Measurements from ENCODE around the gene CRADD. TPM values are rescaled to one million over a fixed set of nuclear protein-coding genes. Genes with fewer than 3 reads are reported as not detected.

CRADD gene
- total and polyA plus RNA-seq, 2 donors (not counting 1 experiment from before 2014, with no cell fraction given): 5.8 to 15.1 TPM

DNA sequence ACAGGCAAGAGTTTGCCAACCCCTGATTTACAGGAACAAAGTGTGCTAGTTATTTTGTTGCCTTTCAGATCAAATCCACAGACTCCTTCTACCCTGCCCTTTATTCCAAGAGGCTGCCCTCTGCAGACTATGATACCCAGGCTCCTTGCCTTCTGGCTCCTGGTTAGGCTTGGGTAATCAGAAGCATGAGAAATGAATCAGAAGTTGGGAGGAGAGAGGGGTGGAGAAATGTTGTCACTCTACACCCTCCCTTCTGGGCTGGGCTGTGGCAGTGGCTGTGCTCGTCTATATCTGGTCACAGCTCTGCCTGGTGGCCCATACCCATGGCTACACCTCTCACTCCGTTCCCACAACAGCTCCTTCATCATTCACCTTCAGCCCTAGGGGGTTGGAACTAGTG is 266.6 kb downstream of the CRADD start:
- Histone ChIP-seq H3K9me3 (ENCODE audit: control extremely low read depth in 1 of 3, control insufficient read depth in 2 of 3, insufficient read depth in 1 of 3, low read length in 2 of 3) (no peaks in the 10 kb centered on the region), H3K4me1 (ENCODE audit: control insufficient read depth in 2 of 2, insufficient read depth in 2 of 2, low read length in 2 of 2) (no peaks in the 10 kb centered on the region), H2AFZ (ENCODE audit: insufficient read depth, low read depth, low read length, poor library complexity, severe bottlenecking) (no peak overlapping the region), H4K20me1 (ENCODE audit: control insufficient read depth, insufficient read depth, low read length, poor library complexity, severe bottlenecking) (no peaks in the 10 kb centered on the region), H3K27me3 (replicated peaks in 1 of 4; ENCODE audit: control extremely low read depth in 1 of 4, control insufficient read depth in 3 of 4, insufficient read depth in 4 of 4, low read length in 3 of 4) (no peaks in the 10 kb centered on the region), H3K79me2 (ENCODE audit: control insufficient read depth, insufficient read depth, low read length) (no peaks in the 10 kb centered on the region), H3K9ac (ENCODE audit: low read length) (no peak overlapping the region), H3K4me2 (replicated peaks; ENCODE audit: low read depth, low read length, poor library complexity, severe bottlenecking) (no peak overlapping the region), H3K36me3 (replicated peaks in 1 of 2; ENCODE audit: control extremely low read depth in 1 of 2, control insufficient read depth in 1 of 2, extremely low read depth in 1 of 2, insufficient read depth in 2 of 2, low read length in 1 of 2) (no peaks in the 10 kb centered on the region), H3K27ac (ENCODE audit: low read length in 2 of 2) (no peak overlapping the region), H3K4me3 (ENCODE audit: control extremely low read depth in 1 of 5, extremely low read depth in 1 of 5, insufficient read depth in 1 of 5, low read depth in 2 of 5, low read length in 4 of 5) (no peak overlapping the region)
- 89% methylated on average over 1 of the region's 2 CpGs for WGBS (ENCODE audit: insufficient coverage)
- H3K4me1 Mint-ChIP-seq: no peaks in the 10 kb centered on the region
- DNase-seq (no peak), ATAC-seq (ENCODE audit: low read depth) (no peak)
- H3K27me3 Mint-ChIP-seq: peaks cover 17% of the 10 kb centered on the region
- TF ChIP-seq, protein P1, sequence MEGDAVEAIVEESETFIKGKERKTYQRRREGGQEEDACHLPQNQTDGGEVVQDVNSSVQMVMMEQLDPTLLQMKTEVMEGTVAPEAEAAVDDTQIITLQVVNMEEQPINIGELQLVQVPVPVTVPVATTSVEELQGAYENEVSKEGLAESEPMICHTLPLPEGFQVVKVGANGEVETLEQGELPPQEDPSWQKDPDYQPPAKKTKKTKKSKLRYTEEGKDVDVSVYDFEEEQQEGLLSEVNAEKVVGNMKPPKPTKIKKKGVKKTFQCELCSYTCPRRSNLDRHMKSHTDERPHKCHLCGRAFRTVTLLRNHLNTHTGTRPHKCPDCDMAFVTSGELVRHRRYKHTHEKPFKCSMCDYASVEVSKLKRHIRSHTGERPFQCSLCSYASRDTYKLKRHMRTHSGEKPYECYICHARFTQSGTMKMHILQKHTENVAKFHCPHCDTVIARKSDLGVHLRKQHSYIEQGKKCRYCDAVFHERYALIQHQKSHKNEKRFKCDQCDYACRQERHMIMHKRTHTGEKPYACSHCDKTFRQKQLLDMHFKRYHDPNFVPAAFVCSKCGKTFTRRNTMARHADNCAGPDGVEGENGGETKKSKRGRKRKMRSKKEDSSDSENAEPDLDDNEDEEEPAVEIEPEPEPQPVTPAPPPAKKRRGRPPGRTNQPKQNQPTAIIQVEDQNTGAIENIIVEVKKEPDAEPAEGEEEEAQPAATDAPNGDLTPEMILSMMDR (IDR thresholded peaks at IDR 0.05): no peak
- TF ChIP-seq EZH2 (IDR thresholded peaks at IDR 0.05; ENCODE audit: borderline replicate concordance, insufficient read depth, low read depth, low read length, poor library complexity, severe bottlenecking): no peak
- no peak overlapping the region for H3K4me3 Mint-ChIP-seq
- no peaks in the 10 kb centered on the region for H3K9me3 Mint-ChIP-seq (ENCODE audit: insufficient read depth)
- POLR2A ChIA-PET: no interaction called here
- intact Hi-C loops (cut with micrococcal nuclease): no loop called here
- CTCF ChIA-PET: no interaction called here
- no peak overlapping the region for H3K27ac Mint-ChIP-seq

DNA sequence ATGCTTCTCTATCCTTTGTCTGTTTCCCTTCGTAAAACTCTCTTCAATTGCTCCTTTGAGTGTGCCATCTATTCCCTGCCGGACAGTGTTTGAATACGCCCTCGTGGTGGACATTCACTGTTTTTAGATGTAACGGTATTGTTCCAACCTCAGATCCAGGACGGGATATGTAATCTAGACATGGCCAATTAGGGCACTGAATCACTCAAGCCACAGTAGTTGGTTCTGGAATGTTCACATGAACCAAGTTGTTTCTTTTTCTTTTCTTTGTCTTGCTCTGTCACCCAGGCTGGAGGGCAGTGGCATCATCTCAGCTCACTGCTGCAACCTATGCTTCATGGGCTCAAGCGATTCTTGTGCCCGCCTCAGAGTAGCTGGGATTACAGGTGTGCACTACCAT is 267.0 kb downstream of the CRADD start:
- CTCF ChIA-PET: no interaction called here
- POLR2A ChIA-PET: no interaction called here
- intact Hi-C loops (cut with micrococcal nuclease): no loop called here

More for the DNA sequence above, 267.0 kb downstream of the CRADD start:
- H3K27me3 Mint-ChIP-seq: peaks cover 20% of the 10 kb centered on the region
- Histone ChIP-seq H3K4me3 (ENCODE audit: control extremely low read depth in 1 of 5, extremely low read depth in 1 of 5, insufficient read depth in 1 of 5, low read depth in 2 of 5, low read length in 4 of 5) (no peak overlapping the region), H3K79me2 (ENCODE audit: control insufficient read depth, insufficient read depth, low read length) (no peaks in the 10 kb centered on the region), H2AFZ (ENCODE audit: insufficient read depth, low read depth, low read length, poor library complexity, severe bottlenecking) (no peak overlapping the region), H3K9ac (ENCODE audit: low read length) (no peak overlapping the region), H3K36me3 (replicated peaks in 1 of 2; ENCODE audit: control extremely low read depth in 1 of 2, control insufficient read depth in 1 of 2, extremely low read depth in 1 of 2, insufficient read depth in 2 of 2, low read length in 1 of 2) (no peaks in the 10 kb centered on the region), H3K27me3 (replicated peaks in 1 of 4; ENCODE audit: control extremely low read depth in 1 of 4, control insufficient read depth in 3 of 4, insufficient read depth in 4 of 4, low read length in 3 of 4) (no peaks in the 10 kb centered on the region), H3K4me2 (replicated peaks; ENCODE audit: low read depth, low read length, poor library complexity, severe bottlenecking) (no peak overlapping the region), H4K20me1 (ENCODE audit: control insufficient read depth, insufficient read depth, low read length, poor library complexity, severe bottlenecking) (no peaks in the 10 kb centered on the region), H3K27ac (ENCODE audit: low read length in 2 of 2) (no peak overlapping the region), H3K4me1 (ENCODE audit: control insufficient read depth in 2 of 2, insufficient read depth in 2 of 2, low read length in 2 of 2) (no peaks in the 10 kb centered on the region), H3K9me3 (ENCODE audit: control extremely low read depth in 1 of 3, control insufficient read depth in 2 of 3, insufficient read depth in 1 of 3, low read length in 2 of 3) (peaks cover 0 to under 1% (median 0%) of the 10 kb centered on the region in 3 donors)
- no peaks in the 10 kb centered on the region for H3K4me1 Mint-ChIP-seq
- H3K27ac Mint-ChIP-seq: no peak overlapping the region
- TF ChIP-seq EZH2 (IDR thresholded peaks at IDR 0.05; ENCODE audit: borderline replicate concordance, insufficient read depth, low read depth, low read length, poor library complexity, severe bottlenecking): no peak
- TF ChIP-seq, protein P1 (IDR thresholded peaks at IDR 0.05): no peak
- 78% methylated on average over 7 of the region's 8 CpGs for WGBS (ENCODE audit: insufficient coverage)
- DNase-seq (no peak), ATAC-seq (ENCODE audit: low read depth) (no peak)
- H3K4me3 Mint-ChIP-seq: no peak overlapping the region
- no peaks in the 10 kb centered on the region for H3K9me3 Mint-ChIP-seq (ENCODE audit: insufficient read depth)

Small RNAs within 50 kb of the gene (small RNA-seq; reads per million reads assigned to genes)
- gene RN7SL630P (ENCODE audit: insufficient read length, low read depth, low replicate concordance): not detected

Other genes starting within 250 kb of the CRADD start
- 81.7 and 83.8 TPM in 2 replicates for gene UBE2N, start 235.4 kb upstream of the CRADD start, total RNA-seq
- 56.3 and 57.5 TPM in 2 replicates for gene UBE2N, start 235.4 kb upstream of the CRADD start, polyA plus RNA-seq
- gene MRPL42, start 209.9 kb upstream of the CRADD start, total RNA-seq: 41.9 and 45.2 TPM in 2 replicates
- gene MRPL42, start 209.9 kb upstream of the CRADD start, polyA plus RNA-seq: 30.4 and 31.5 TPM in 2 replicates
- gene SOCS2, start 104.7 kb upstream of the CRADD start, total RNA-seq: 0.49 and 1.3 TPM in 2 replicates
- 1.3 and 1.6 TPM in 2 replicates for gene SOCS2, start 104.7 kb upstream of the CRADD start, polyA plus RNA-seq